RWPE1 (cell line): ENCODE measurements around the gene COL15A1.

Source experiments
- CTCF ChIA-PET: fragments of 350-600 bp; sonication (Branson Sonifier 250); formaldehyde crosslinking; extraction: SDS; loops from one replicate; lab custom pipeline; 2021; lab: Yijun Ruan, JAX
- POLR2A ChIA-PET: fragments of 400-600 bp; formaldehyde crosslinking; extraction: SDS; loops from one replicate; lab custom pipeline; 2020; ENCODE audit warnings: antibody characterized with exemption; ENCODE audit not compliant: low non-redundant PET; lab: Yijun Ruan, JAX
- DNase-seq: peaks from one replicate; pipeline ENCODE4 v3.0.0; 2012; ENCODE audit warnings: low spot score
- H3K27ac ChIP-seq: fragments of 450-650 bp; 2 replicates; pipeline ENCODE4 v1.5.1; 2017
- TF ChIP-seq, protein P1 (sequence below): fragments of 450-650 bp; conservative IDR thresholded peaks from 2 replicates; pipeline ENCODE4 v1.5.1; 2017; ENCODE audit warnings: low read depth, mild to moderate bottlenecking

The COL15A1 gene

GRCh38 chr9:99075246-99075912 is 131.7 kb downstream of the COL15A1 start:
- ChIA-PET CTCF (no interaction called here), POLR2A (no interaction called here)
- no peak for DNase-seq
- TF ChIP-seq, protein P1, sequence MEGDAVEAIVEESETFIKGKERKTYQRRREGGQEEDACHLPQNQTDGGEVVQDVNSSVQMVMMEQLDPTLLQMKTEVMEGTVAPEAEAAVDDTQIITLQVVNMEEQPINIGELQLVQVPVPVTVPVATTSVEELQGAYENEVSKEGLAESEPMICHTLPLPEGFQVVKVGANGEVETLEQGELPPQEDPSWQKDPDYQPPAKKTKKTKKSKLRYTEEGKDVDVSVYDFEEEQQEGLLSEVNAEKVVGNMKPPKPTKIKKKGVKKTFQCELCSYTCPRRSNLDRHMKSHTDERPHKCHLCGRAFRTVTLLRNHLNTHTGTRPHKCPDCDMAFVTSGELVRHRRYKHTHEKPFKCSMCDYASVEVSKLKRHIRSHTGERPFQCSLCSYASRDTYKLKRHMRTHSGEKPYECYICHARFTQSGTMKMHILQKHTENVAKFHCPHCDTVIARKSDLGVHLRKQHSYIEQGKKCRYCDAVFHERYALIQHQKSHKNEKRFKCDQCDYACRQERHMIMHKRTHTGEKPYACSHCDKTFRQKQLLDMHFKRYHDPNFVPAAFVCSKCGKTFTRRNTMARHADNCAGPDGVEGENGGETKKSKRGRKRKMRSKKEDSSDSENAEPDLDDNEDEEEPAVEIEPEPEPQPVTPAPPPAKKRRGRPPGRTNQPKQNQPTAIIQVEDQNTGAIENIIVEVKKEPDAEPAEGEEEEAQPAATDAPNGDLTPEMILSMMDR, result no peak
- H3K27ac ChIP-seq, result no peak overlapping the region

- no peak overlapping the region for H3K27ac ChIP-seq
- POLR2A ChIA-PET, result no interaction called here
- no peak for DNase-seq
- CTCF ChIA-PET, result no interaction called here
- TF ChIP-seq, protein P1, result no peak
Measured at GRCh38 chr9:99076030-99076429, 132.3 kb downstream of the COL15A1 start.

GRCh38 chr9:99076483-99077171 is 132.9 kb downstream of the COL15A1 start:
- H3K27ac ChIP-seq, result no peak overlapping the region
- TF ChIP-seq, protein P1, result no peak
- no peak for DNase-seq
- POLR2A ChIA-PET, result no interaction called here
- CTCF ChIA-PET, result no interaction called here

DNA sequence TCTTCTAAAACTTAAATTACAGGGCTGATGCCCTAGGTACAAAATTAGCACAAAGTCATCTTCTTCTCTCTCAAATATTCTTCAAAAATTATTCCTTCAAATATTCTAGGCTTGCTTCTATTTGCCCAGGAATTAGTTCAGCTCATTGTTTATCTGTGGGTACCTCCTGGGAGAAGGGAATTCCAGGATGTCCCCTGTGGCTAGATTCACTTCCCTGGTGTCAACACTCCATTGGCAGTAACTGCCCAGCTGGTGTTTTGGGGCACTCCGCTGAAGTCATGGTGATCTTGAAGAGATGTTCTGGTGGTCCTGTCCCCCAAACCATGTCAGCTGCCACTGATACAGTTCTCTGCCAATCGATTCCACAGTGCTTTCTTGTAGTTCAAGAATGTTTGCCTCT is 135.0 kb downstream of the COL15A1 start:
- CTCF ChIA-PET, result interaction anchor here (1.1 kb wide), 1 partner anchor 230 kb away, joined by 3 read pairs; no protein-coding TSS in a partner anchor

DNA sequence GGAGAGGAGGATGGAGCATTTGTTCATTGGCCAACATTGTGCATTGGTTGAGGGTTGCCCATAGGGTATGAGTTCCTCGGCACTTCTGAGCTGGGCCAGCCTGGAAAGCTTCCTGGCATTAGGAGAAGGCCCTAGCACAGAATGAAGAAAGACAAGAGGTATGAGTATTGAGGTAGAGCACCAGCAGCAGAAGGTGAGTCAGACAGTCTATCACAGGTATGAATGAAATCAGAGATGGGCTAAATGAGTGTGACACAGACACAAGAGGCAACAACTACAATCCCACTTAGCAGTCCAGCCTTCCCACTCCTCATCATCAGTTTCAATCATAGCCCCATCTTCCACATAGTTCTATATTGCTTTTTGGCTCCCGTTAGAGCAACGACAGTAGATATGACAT is 135.8 kb downstream of the COL15A1 start:
- DNase-seq, result no peak
- TF ChIP-seq, protein P1, result no peak
- CTCF ChIA-PET, result no interaction called here
- no peak overlapping the region for H3K27ac ChIP-seq
- POLR2A ChIA-PET, result no interaction called here

More for the DNA sequence above, 135.0 kb downstream of the COL15A1 start:
- POLR2A ChIA-PET, result no interaction called here
- TF ChIP-seq, protein P1, result no peak
- no peak overlapping the region for H3K27ac ChIP-seq
- DNase-seq, result no peak

DNA sequence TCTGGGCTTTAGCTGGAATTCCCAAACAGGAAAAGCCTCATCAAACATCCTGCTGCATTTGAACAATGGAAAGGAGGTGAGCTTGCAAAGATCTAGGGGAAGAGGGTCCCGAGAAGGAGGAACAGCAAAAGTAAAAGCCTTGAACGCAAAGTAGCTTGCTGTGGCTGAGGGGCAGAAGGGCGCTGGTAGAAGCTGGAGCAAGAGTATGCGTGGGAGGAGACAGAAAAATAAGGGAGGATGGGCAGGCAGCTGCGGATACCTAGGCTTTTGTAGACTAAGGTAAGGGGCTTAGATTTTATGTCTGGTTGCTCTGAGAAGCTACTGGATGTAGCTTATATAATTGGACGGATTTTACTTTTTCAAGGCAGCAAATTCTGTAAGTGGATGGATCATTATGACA is 139.3 kb downstream of the COL15A1 start:
- H3K27ac ChIP-seq, result no peak overlapping the region
- TF ChIP-seq, protein P1, result no peak
- POLR2A ChIA-PET, result no interaction called here
- CTCF ChIA-PET, result interaction anchor here (0.7 kb wide), 1 partner anchor 85 kb away, joined by 3 read pairs; no protein-coding TSS in a partner anchor
- DNase-seq, result no peak
